Adrenal gland (tissue), 12 donors: ENCODE results near the gene BGLAP. TPM values are rescaled to one million over a fixed set of nuclear protein-coding genes. Genes with fewer than 3 reads are reported as not detected.

ENCODE experiments used
- DNase-seq, 7 donors: peaks; one replicate each; pipeline ENCODE4 v3.0.0-alpha.2; 2019 to 2020
- H3K27ac ChIP-seq, 5 donors: fragments of 200-600 bp; sonication (generic) in 4 of 5; 1 replicate in 3 of 5; 2 replicates in 2 of 5; pipeline versions ENCODE4 v1.5.1 to v1.8.0; 2016 to 2020; ENCODE audit warnings: mild to moderate bottlenecking in 1 of 5
- H3K27me3 ChIP-seq: fragments of 200-600 bp; 2 replicates; pipeline ENCODE4 v1.8.0; 2021
- H3K36me3 ChIP-seq, 2 donors: fragments of 200-600 bp; replicated peaks in 1 of 2; 1 replicate in 1 of 2; 2 replicates in 1 of 2; pipeline versions ENCODE4 v1.5.1 to v1.8.0; 2018 to 2022
- H3K4me1 ChIP-seq, 2 donors: fragments of 200-600 bp; replicated peaks in 1 of 2; 1 replicate in 1 of 2; 2 replicates in 1 of 2; pipeline versions ENCODE4 v1.5.1 to v1.8.0; 2018 to 2021
- H3K4me3 ChIP-seq, 4 donors: fragments of 200-600 bp; sonication (generic) in 3 of 4; one replicate each; pipeline ENCODE4 v1.5.1; 2016 to 2018
- H3K9me3 ChIP-seq, 3 donors: fragments of 200-600 bp; sonication (generic) in 1 of 3; replicated peaks in 1 of 3; 1 replicate in 2 of 3; 2 replicates in 1 of 3; pipeline versions ENCODE4 v1.5.1 to v1.8.0; 2016 to 2021
- POLR2A ChIP-seq, 2 donors: fragments of 450-650 bp; IDR thresholded peaks; one replicate each; pipeline ENCODE4 v1.6.1; 2017; ENCODE audit warnings: antibody characterized with exemption in 2 of 2, mild to moderate bottlenecking in 2 of 2, moderate library complexity in 1 of 2
- WGBS, 4 donors: extraction: QIAGEN DNeasy Blood & Tissue Kit in 2 of 4; methylation state at CpG; one replicate each; pipeline versions ENCODE4 v1.1.5 to v1.1.7; 2013 to 2017; 5-methylcytosine and 5-hydroxymethylcytosine counted together
- intact Hi-C, 2 donors: fragments of 100-400 bp; cut with DNase I; formaldehyde crosslinking; loops; one replicate each; pipeline versions ENCODE4 v1.14.1 to v1.15.0; 2022 to 2023
- polyA plus RNA-seq, 3 donors: library from polyadenylated mRNA; stranded (reverse); fragments of 200-250 nt in 2 of 3; fragments of 350-450 nt in 1 of 3; fragmentation: Illumina TruSeq in 1 of 3; extraction: RNeasy Lipid Tissue Mini Kit (QIAGEN cat#74804) in 1 of 3; gene quantifications; one replicate each; pipeline ENCODE4 v1.2.3, GENCODE V29; 2013 to 2014
- total RNA-seq, 9 donors: library from RNA; depleted of rRNA in 4 of 9; stranded (reverse); fragments of >200 nt in 4 of 9; fragments of 120-200 nt in 1 of 9; fragmentation: NEBNext Ultra II Directional in 1 of 9; extraction: Animal tissue kit (Norgen Biotek cat#: 25700) in 1 of 9; gene quantifications; one replicate each; pipeline versions ENCODE4 v1.1.0 to v1.2.4, GENCODE V29; 2013 to 2023
- TF ChIP-seq, protein P1 (sequence below), 6 experiments: fragments of 450-650 bp in 4 of 6; fragments of 200-600 bp in 2 of 6; sonication (generic) in 1 of 6; IDR thresholded peaks; 1 replicate in 5 of 6; 2 replicates in 1 of 6; pipeline versions ENCODE4 v1.5.1 to v1.8.0; 2016 to 2021; ENCODE audit warnings: antibody characterized with exemption in 6 of 6, mild to moderate bottlenecking in 2 of 6, moderate library complexity in 1 of 6
- donor health status: healthy with polysubstance abuse.
- donor health status: Bipolar disorder and iron deficiency.
- donor health status: DM: yes; HTN: yes; CAD: no.
- donor health status: DM: no; HTN: no; CAD: no.
- donor health status: DM: no; HTN: no; CAD: no.
- donor health status: DM: yes; HTN: yes; CAD: no.

Gene BGLAP
- total and polyA plus RNA-seq, 12 donors: 0.39 to 8.2 (median 1.2) TPM; not detected in 3

- intact Hi-C loops: no loop called here
- H3K27ac ChIP-seq: peak within 1 kb of the TSS in 1 of 5 donors; percentile 49
- H3K27me3 ChIP-seq: no peaks in the 10 kb centered on the region
- H3K9me3 ChIP-seq: no peaks in the 10 kb centered on the region
- no peak within 1 kb of the TSS for H3K4me3 ChIP-seq
- WGBS, 4 donors: 45 to 60% (median 52%) methylated on average over 6 to 16 of the region's 16 CpGs
- TF ChIP-seq POLR2A (IDR thresholded peaks at IDR 0.05): no peak
- TF ChIP-seq, protein P1, sequence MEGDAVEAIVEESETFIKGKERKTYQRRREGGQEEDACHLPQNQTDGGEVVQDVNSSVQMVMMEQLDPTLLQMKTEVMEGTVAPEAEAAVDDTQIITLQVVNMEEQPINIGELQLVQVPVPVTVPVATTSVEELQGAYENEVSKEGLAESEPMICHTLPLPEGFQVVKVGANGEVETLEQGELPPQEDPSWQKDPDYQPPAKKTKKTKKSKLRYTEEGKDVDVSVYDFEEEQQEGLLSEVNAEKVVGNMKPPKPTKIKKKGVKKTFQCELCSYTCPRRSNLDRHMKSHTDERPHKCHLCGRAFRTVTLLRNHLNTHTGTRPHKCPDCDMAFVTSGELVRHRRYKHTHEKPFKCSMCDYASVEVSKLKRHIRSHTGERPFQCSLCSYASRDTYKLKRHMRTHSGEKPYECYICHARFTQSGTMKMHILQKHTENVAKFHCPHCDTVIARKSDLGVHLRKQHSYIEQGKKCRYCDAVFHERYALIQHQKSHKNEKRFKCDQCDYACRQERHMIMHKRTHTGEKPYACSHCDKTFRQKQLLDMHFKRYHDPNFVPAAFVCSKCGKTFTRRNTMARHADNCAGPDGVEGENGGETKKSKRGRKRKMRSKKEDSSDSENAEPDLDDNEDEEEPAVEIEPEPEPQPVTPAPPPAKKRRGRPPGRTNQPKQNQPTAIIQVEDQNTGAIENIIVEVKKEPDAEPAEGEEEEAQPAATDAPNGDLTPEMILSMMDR (IDR thresholded peaks at IDR 0.05): no peak
- H3K4me1 ChIP-seq: peaks cover 0 to 12% of the 10 kb centered on the region in 2 donors
- peaks cover 0 to 35% of the 10 kb centered on the region in 2 donors for H3K36me3 ChIP-seq
- peak in 3 of 7 donors; percentile 22 to 31 (median 23) for DNase-seq
Measured at GRCh38 chr1:156247460-156248322, 5.7 kb downstream of the BGLAP start, which contains the start of gene PAQR6. Gene PAQR6, minus strand, starts transcription at chr1:156248056. Its CDS starts 1,325 bp downstream, at chr1:156246731.

DNA sequence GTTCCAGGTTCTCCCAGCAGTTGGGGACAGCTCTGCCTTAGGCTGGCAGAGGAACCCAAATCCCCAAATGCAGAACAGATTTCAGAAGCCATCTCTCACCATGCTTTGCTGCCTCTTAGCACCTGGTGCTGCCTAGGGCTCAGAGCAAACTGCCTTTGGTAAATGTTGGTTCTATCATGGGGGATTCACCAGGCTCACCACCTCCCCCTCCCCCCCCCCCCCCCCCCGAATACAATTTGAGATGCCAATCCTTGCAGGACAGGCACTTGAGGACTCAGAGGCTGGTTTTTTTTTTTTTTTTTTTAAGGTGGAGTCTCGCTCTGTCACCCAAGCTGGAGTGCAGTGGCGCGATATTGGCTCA, 6.3 kb downstream of the BGLAP start:
- DNase-seq: no peak
- intact Hi-C loops: no loop called here
- Histone ChIP-seq H3K4me3 (no peak overlapping the region), H3K4me1 (peaks cover 0 to 12% of the 10 kb centered on the region in 2 donors), H3K27ac (no peak overlapping the region), H3K27me3 (no peaks in the 10 kb centered on the region), H3K9me3 (no peaks in the 10 kb centered on the region), H3K36me3 (peaks cover 0 to 41% of the 10 kb centered on the region in 2 donors)
- 68 to 78% (median 72%) methylated on average over 3 to 4 of the region's 4 CpGs for WGBS, 4 donors
- TF ChIP-seq POLR2A (IDR thresholded peaks at IDR 0.05): no peak
- TF ChIP-seq, protein P1 (IDR thresholded peaks at IDR 0.05): no peak

DNA sequence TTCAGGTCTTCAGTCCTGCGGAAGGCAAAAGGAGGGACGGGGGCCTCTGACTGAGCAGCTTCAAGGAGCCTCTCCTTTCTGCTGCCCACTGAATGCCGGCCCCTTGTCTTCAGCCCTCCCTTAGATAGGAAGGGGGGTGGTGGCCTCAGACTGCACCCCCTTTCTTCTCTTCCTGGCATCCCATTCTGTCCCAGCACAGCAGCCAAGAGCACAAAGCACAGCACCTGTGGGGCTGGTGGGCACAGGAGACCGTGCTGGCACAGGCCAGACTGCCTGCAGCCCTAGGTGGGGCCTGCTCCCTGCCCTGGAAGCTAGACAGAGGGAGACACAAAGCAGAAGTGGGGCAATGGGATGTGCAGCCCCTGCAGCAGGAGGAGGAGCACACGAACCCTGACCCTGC, 7.6 kb downstream of the BGLAP start:
- no peaks in the 10 kb centered on the region for H3K9me3 ChIP-seq
- H3K4me3 ChIP-seq: no peak overlapping the region
- no peak for DNase-seq
- no peaks in the 10 kb centered on the region for H3K27me3 ChIP-seq
- peaks cover 0 to 52% of the 10 kb centered on the region in 2 donors for H3K36me3 ChIP-seq
- intact Hi-C loops: no loop called here
- H3K4me1 ChIP-seq: peaks cover 0 to 12% of the 10 kb centered on the region in 2 donors
- 70 to 92% (median 88%) methylated on average over 3 to 5 of the region's 5 CpGs for WGBS, 4 donors
- peak overlapping the region in 1 of 5 donors; percentile 21 for H3K27ac ChIP-seq
- TF ChIP-seq POLR2A (IDR thresholded peaks at IDR 0.05): no peak
- TF ChIP-seq, protein P1 (IDR thresholded peaks at IDR 0.05): no peak

DNA sequence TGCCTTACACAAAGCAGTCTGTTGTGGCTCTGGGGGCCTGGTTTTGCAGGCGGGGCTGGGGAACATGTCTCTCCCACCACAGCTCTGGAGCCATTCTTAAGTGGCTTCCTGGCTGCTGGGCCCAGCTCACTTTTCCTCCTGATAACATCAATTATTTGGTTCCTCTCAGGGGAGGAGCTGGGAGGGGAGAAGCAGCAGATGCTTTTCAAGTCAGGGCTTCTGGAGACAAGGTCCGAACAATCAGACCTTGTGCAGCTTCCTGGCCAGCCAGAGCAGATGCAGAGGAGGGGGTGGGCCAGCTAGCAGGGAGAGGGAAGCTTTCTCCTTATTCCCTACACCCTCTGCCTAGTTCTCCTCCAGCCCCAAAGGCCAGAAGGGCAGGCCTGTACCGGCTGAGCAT, 9.5 kb downstream of the BGLAP start:
- H3K36me3 ChIP-seq: peaks cover 0 to 72% of the 10 kb centered on the region in 2 donors
- H3K27me3 ChIP-seq: no peaks in the 10 kb centered on the region
- H3K4me1 ChIP-seq: no peaks in the 10 kb centered on the region
- peak overlapping the region in 1 of 5 donors; percentile 30 for H3K27ac ChIP-seq
- H3K4me3 ChIP-seq: no peak overlapping the region
- intact Hi-C loops: no loop called here
- WGBS, 4 donors: 46 to 100% (median 62%) methylated on average over 1 to 3 of the region's 3 CpGs
- TF ChIP-seq POLR2A (IDR thresholded peaks at IDR 0.05): no peak
- TF ChIP-seq, protein P1 (IDR thresholded peaks at IDR 0.05): no peak
- DNase-seq: no peak
- H3K9me3 ChIP-seq: no peaks in the 10 kb centered on the region
